Panc1 (cell line): ENCODE results near the gene CCDC167.

ENCODE experiments used
- SIN3A ChIP-seq: IDR thresholded peaks from 2 replicates; pipeline ENCODE4 v1.6.1; 2012; ENCODE audit warnings: low read depth, mild to moderate bottlenecking, low read length, moderate library complexity, borderline replicate concordance; ENCODE audit not compliant: insufficient read depth
- TF ChIP-seq, protein P1 (sequence below): fragments of 450-650 bp; IDR thresholded peaks from 2 replicates; pipeline ENCODE4 v1.5.1; 2017; ENCODE audit warnings: mild to moderate bottlenecking

DNA sequence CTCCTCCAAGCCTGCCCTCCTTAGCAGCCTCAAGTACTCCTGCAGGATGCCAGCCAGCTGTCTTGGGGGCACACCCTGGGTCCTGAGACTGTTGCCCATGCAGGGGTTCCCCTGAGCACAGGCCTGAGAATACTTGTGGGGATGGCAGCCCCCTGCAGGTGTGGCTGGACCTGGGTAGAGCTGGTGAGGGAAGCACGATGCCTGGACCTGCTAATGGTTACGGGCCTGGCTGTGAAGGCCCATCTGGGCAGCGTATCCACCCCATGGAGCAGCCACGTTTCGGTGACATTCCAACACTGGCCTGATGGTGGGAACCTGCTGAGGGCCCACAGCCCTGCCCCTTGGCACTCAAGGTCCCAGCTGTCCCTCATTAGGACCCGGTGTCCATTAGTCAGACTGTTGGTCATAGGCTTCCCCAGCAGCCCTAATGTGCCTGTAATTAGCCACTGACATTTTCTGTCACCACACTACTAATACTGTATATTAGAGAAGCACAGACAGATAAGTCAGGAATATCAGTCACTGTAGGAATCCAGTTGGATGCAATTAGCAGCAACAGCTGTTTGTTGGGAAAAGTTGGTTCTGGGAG, 20.3 kb downstream of the CCDC167 start:
- TF ChIP-seq, protein P1, sequence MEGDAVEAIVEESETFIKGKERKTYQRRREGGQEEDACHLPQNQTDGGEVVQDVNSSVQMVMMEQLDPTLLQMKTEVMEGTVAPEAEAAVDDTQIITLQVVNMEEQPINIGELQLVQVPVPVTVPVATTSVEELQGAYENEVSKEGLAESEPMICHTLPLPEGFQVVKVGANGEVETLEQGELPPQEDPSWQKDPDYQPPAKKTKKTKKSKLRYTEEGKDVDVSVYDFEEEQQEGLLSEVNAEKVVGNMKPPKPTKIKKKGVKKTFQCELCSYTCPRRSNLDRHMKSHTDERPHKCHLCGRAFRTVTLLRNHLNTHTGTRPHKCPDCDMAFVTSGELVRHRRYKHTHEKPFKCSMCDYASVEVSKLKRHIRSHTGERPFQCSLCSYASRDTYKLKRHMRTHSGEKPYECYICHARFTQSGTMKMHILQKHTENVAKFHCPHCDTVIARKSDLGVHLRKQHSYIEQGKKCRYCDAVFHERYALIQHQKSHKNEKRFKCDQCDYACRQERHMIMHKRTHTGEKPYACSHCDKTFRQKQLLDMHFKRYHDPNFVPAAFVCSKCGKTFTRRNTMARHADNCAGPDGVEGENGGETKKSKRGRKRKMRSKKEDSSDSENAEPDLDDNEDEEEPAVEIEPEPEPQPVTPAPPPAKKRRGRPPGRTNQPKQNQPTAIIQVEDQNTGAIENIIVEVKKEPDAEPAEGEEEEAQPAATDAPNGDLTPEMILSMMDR: no peak
- TF ChIP-seq SIN3A: no peak
